ENCODE data around the gene TTC34.

Gene TTC34

GRCh38 chr1:2642560-2643413 lies 158.7 kb downstream of the TTC34 start:
- peak overlapping the region; percentile 87 for H3K4me3 ChIP-seq (ENCODE audit: low read depth, low read length)
- no peak for TF ChIP-seq CTCF (IDR thresholded peaks at IDR 0.05; ENCODE audit: low read depth, low read length)

- peak overlapping the region; percentile 87 for H3K4me3 ChIP-seq (ENCODE audit: low read depth, low read length)
- TF ChIP-seq CTCF (IDR thresholded peaks at IDR 0.05; ENCODE audit: low read depth, low read length): no peak
Observed at GRCh38 chr1:2642131-2642559, 159.3 kb downstream of the TTC34 start.

- peak overlapping the region; percentile 87 for H3K4me3 ChIP-seq (ENCODE audit: low read depth, low read length)
Observed at GRCh38 chr1:2641381-2642130, 159.9 kb downstream of the TTC34 start.

GRCh38 chr1:2640626-2641025 lies 160.9 kb downstream of the TTC34 start:
- no peak overlapping the region for H3K4me3 ChIP-seq (ENCODE audit: low read depth, low read length)
- TF ChIP-seq CTCF (IDR thresholded peaks at IDR 0.05; ENCODE audit: low read depth, low read length): no peak

More at GRCh38 chr1:2641381-2642130, 159.9 kb downstream of the TTC34 start:
- TF ChIP-seq CTCF (IDR thresholded peaks at IDR 0.05; ENCODE audit: low read depth, low read length): no peak

GRCh38 chr1:2639607-2640521 lies 161.6 kb downstream of the TTC34 start:
- H3K4me3 ChIP-seq (ENCODE audit: low read depth, low read length): no peak overlapping the region
- no peak for TF ChIP-seq CTCF (IDR thresholded peaks at IDR 0.05; ENCODE audit: low read depth, low read length)

- TF ChIP-seq CTCF (IDR thresholded peaks at IDR 0.05; ENCODE audit: low read depth, low read length): no peak
- no peak overlapping the region for H3K4me3 ChIP-seq (ENCODE audit: low read depth, low read length)
Observed at GRCh38 chr1:2639203-2639602, 162.3 kb downstream of the TTC34 start.
